Spleen (tissue), 11 donors: Measurements from ENCODE around the gene CHCHD6. TPM values are rescaled to one million over a fixed set of nuclear protein-coding genes. Genes with fewer than 3 reads are reported as not detected.

Experiments
- DNase-seq: peaks from one replicate; pipeline ENCODE4 v3.0.0-alpha.2; 2020
- H3K27ac ChIP-seq, 8 donors: fragments of 200-600 bp; sonication (generic) in 7 of 8; 1 replicate in 4 of 8; 2 replicates in 4 of 8; pipeline versions ENCODE4 v1.5.0 to v1.8.0; 2016 to 2021; ENCODE audit warnings: inconsistent platforms in 4 of 8, mild to moderate bottlenecking in 4 of 8, moderate library complexity in 1 of 8
- H3K27me3 ChIP-seq, 7 donors: fragments of 200-600 bp; sonication (generic) in 6 of 7; replicated peaks in 1 of 7; 1 replicate in 4 of 7; 2 replicates in 3 of 7; pipeline versions ENCODE4 v1.5.0 to v1.8.0; 2016 to 2021; ENCODE audit warnings: inconsistent platforms in 3 of 7, mild to moderate bottlenecking in 1 of 7
- H3K36me3 ChIP-seq, 6 donors: fragments of 200-600 bp; sonication (generic) in 5 of 6; 1 replicate in 4 of 6; 2 replicates in 2 of 6; pipeline versions ENCODE4 v1.5.0 to v1.8.0; 2016 to 2021; ENCODE audit warnings: inconsistent platforms in 2 of 6
- H3K4me1 ChIP-seq, 6 donors: fragments of 200-600 bp; sonication (generic) in 5 of 6; 1 replicate in 3 of 6; 2 replicates in 3 of 6; pipeline versions ENCODE4 v1.5.0 to v1.8.0; 2016 to 2021; ENCODE audit warnings: inconsistent platforms in 3 of 6
- H3K4me3 ChIP-seq, 8 donors: fragments of 200-600 bp; sonication (generic) in 7 of 8; 1 replicate in 4 of 8; 2 replicates in 4 of 8; pipeline versions ENCODE4 v1.5.0 to v1.8.0; 2016 to 2021; ENCODE audit warnings: inconsistent platforms in 4 of 8, mild to moderate bottlenecking in 4 of 8, moderate library complexity in 2 of 8
- H3K9me3 ChIP-seq, 8 donors: fragments of 200-600 bp; sonication (generic) in 7 of 8; 1 replicate in 4 of 8; 2 replicates in 4 of 8; pipeline versions ENCODE4 v1.5.0 to v1.8.0; 2016 to 2021; ENCODE audit warnings: inconsistent platforms in 4 of 8
- POLR2A ChIP-seq, 3 donors: fragments of 450-650 bp; IDR thresholded peaks; one replicate each; pipeline ENCODE4 v1.5.1; 2017; ENCODE audit warnings: antibody characterized with exemption in 3 of 3, mild to moderate bottlenecking in 1 of 3
- POLR2AphosphoS5 ChIP-seq, 3 donors: sonication (generic); formaldehyde crosslinking; IDR thresholded peaks; one replicate each; pipeline ENCODE4 v1.5.1; 2017; ENCODE audit warnings: antibody characterized with exemption in 3 of 3
- WGBS, 5 donors: extraction: QIAGEN DNeasy Blood & Tissue Kit in 3 of 5; methylation state at CpG; one replicate each; pipeline versions ENCODE4 v1.1.5 to v1.1.7; 2013 to 2018; 5-methylcytosine and 5-hydroxymethylcytosine counted together
- intact Hi-C: fragments of 100-400 bp; cut with DNase I; formaldehyde crosslinking; loops from one replicate; pipeline ENCODE4 v1.15.0; 2023; ENCODE audit warnings: low total_unique reads
- polyA plus RNA-seq, 3 donors: library from polyadenylated mRNA; stranded (reverse); fragments of 200-250 nt; gene quantifications; one replicate each; pipeline ENCODE4 v1.2.1, GENCODE V29; 2013
- total RNA-seq, 7 donors: library from RNA; depleted of rRNA in 3 of 7; stranded (reverse); fragments of >200 nt in 3 of 7; fragmentation: NEBNext Ultra II Directional in 4 of 7; extraction: Animal tissue kit (Norgen Biotek cat#: 25700) in 4 of 7; gene quantifications; one replicate each; pipeline versions ENCODE4 v1.1.0 to v1.2.1, GENCODE V29; 2016 to 2021
- TF ChIP-seq, protein P1 (sequence below), 11 experiments: fragments of 200-600 bp in 7 of 11; fragments of 450-650 bp in 4 of 11; sonication (generic) in 4 of 11; IDR thresholded peaks in 8 of 11; conservative IDR thresholded peaks in 3 of 11; 1 replicate in 7 of 11; 2 replicates in 4 of 11; pipeline versions ENCODE4 v1.4.0 to v1.8.0; 2016 to 2021; ENCODE audit warnings: antibody characterized with exemption in 11 of 11, inconsistent platforms in 4 of 11, mild to moderate bottlenecking in 1 of 11
- donor health status: healthy with polysubstance abuse.
- donor health status: DM: no; HTN: no; CAD: no; lungs with moderate emphysema.
- donor health status: DM: no; HTN: no; CAD: no.
- donor health status: Bipolar disorder and iron deficiency.
- donor health status: healthy.
- donor health status: DM: no; HTN: no; CAD: no.
- donor health status: DM: yes; HTN: yes; CAD: no.

Gene CHCHD6
- total and polyA plus RNA-seq, 10 donors, result 6.3 to 39.1 (median 11.8) TPM

DNA sequence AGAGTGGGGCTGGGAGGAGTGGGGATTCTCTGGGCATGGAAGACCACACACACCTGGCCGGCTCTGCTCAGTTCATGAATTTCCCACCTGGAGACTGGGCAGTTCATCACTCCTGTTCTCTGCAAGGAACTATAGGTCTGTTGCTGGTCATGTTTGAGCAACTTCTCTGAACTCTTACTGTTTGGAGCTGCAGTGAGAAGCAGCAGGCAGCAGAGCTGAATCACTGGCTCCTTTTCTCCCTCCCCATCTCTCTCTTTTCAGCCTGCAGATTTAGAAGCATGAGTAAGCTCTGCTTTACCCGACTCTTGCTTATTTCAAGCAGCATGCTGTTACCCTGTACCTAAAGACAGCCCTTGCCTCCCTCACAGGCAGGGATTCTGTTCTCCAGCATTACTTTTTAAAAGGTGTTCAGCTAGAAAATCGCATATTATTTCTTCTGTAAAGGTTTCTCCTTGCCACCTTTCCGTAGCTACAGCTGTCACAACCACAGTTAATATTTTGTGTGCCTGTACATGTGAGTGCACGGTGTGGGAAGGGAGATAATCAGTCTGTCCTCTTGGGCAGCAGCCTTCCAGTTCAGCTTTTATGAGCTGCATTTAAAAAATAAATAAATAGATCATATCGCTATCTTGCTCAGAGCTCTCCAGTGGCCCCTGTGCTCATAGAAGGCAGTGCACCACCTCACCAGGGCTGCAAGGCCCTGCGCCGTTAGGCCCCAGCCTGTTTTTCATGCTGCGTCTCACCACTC is 131.6 kb downstream of the CHCHD6 start:
- DNase-seq, result no peak
- intact Hi-C loops, result no loop called here
- no peaks in the 10 kb centered on the region for H3K27me3 ChIP-seq
- no peaks in the 10 kb centered on the region for H3K4me1 ChIP-seq
- no peak overlapping the region for H3K4me3 ChIP-seq
- no peak overlapping the region for H3K27ac ChIP-seq
- H3K36me3 ChIP-seq, result no peaks in the 10 kb centered on the region
- no peaks in the 10 kb centered on the region for H3K9me3 ChIP-seq
- TF ChIP-seq POLR2AphosphoS5 (IDR thresholded peaks at IDR 0.05), result no peak
- TF ChIP-seq, protein P1, sequence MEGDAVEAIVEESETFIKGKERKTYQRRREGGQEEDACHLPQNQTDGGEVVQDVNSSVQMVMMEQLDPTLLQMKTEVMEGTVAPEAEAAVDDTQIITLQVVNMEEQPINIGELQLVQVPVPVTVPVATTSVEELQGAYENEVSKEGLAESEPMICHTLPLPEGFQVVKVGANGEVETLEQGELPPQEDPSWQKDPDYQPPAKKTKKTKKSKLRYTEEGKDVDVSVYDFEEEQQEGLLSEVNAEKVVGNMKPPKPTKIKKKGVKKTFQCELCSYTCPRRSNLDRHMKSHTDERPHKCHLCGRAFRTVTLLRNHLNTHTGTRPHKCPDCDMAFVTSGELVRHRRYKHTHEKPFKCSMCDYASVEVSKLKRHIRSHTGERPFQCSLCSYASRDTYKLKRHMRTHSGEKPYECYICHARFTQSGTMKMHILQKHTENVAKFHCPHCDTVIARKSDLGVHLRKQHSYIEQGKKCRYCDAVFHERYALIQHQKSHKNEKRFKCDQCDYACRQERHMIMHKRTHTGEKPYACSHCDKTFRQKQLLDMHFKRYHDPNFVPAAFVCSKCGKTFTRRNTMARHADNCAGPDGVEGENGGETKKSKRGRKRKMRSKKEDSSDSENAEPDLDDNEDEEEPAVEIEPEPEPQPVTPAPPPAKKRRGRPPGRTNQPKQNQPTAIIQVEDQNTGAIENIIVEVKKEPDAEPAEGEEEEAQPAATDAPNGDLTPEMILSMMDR (IDR thresholded peaks at IDR 0.05 in 8 of 11, conservative IDR thresholded peaks at IDR 0.05 in 3 of 11), result no peak
- TF ChIP-seq POLR2A (IDR thresholded peaks at IDR 0.05), result no peak
- 91 to 95% (median 92%) methylated on average over 9 of the region's 9 CpGs for WGBS, 5 donors

DNA sequence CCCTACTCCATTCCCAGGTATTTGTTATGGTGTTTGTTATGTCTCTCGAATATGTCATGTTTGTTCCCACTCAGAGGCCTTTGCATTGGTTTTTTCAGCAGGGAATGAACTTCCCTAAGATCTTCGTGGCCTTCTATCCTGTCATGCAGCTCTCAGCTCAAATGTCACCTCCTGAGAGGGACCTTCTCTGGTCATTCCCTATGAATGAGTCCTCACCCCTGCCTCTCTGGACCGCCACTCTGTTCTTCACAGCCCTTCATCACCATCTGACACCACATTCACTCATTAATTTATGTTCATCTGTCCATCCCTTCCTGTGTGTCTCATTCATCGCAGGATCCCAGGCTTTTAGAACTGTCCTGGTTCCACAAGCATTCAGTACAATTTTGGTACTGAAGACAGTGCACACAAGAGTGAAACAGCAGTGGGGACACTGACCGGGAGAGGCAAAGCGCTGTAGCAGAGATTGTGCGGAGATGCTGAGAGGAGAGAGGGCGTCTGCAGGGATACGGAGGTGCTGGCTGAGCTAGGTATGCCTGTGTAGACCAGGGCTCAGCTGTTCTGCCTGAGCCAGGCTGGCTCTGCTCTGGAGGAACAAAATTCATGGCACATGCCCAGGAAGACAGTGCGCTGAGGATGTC is 132.3 kb downstream of the CHCHD6 start:
- no peaks in the 10 kb centered on the region for H3K4me1 ChIP-seq
- no peaks in the 10 kb centered on the region for H3K27me3 ChIP-seq
- no peaks in the 10 kb centered on the region for H3K9me3 ChIP-seq
- no peak overlapping the region for H3K4me3 ChIP-seq
- WGBS, 5 donors, result 86 to 95% (median 94%) methylated on average over 10 of the region's 10 CpGs
- no peak for TF ChIP-seq POLR2A (IDR thresholded peaks at IDR 0.05)
- TF ChIP-seq, protein P1 (IDR thresholded peaks at IDR 0.05 in 8 of 11, conservative IDR thresholded peaks at IDR 0.05 in 3 of 11), result no peak
- TF ChIP-seq POLR2AphosphoS5 (IDR thresholded peaks at IDR 0.05), result no peak
- intact Hi-C loops, result no loop called here
- no peaks in the 10 kb centered on the region for H3K36me3 ChIP-seq
- H3K27ac ChIP-seq, result no peak overlapping the region
- no peak for DNase-seq

DNA sequence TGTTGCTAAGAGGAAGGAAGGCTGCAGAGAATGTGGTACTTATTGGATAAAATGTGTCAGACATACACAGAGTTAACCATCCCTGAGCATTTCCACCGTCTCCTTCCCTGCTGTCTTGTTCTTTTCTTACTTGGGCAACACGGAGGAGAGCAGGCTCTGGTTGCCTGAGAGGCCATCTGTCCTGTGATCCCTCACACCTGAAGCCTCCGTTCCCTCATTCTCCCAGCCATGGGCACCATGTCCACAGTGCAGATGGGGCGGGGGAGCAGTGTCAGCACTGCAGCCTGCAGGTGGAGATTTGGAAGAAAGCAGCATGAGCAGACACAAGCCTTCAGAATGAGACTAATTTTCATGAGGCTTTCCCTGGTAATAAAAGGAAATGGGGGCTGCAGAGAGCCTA is 133.7 kb downstream of the CHCHD6 start:
- Histone ChIP-seq H3K9me3 (no peaks in the 10 kb centered on the region), H3K4me3 (no peak overlapping the region), H3K27ac (no peak overlapping the region), H3K27me3 (no peaks in the 10 kb centered on the region), H3K36me3 (no peaks in the 10 kb centered on the region), H3K4me1 (no peaks in the 10 kb centered on the region)
- intact Hi-C loops, result no loop called here
- TF ChIP-seq, protein P1 (IDR thresholded peaks at IDR 0.05 in 8 of 11, conservative IDR thresholded peaks at IDR 0.05 in 3 of 11), result no peak
- TF ChIP-seq POLR2A (IDR thresholded peaks at IDR 0.05) (no peak), POLR2AphosphoS5 (IDR thresholded peaks at IDR 0.05) (no peak)
- DNase-seq, result no peak
- WGBS, 5 donors, result 91 to 95% (median 91%) methylated on average over 4 of the region's 4 CpGs

DNA sequence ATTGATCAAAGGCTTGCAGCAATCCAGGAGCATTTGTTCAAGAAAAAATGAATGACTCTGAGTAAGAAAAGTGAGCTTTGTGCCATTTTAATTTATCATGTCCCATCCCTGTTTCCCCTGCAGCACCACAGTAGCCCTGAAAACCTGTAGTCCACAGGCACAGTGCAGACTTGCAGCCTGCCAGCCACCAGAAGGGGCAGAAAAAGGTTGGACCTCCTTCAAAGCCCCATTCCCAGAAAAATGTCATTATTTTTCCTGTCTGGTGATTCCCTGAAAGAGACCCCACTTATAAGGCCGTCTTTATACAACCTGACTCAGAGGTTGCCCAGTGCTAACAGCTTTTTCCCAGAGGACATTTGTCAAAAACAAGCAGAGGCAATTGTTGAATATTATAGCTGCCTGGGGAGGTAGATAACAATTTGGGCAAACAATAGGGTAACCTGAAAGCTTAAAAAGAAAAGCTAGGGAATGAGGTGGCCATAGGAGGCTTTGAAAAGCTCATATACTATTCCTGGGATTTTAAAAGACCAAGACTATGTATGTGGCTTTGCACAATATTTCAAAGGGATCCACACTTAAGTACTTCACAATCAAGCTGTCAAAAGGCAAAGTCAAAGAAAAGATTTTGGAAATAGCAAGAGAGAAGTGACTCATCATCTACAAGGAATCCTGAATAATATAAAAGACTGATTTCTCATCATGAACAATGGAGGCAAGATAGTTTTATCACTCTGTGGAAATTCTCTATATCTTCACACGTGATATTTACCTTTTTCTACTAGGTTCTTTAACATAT is 142.1 kb downstream of the CHCHD6 start:
- H3K27me3 ChIP-seq, result no peaks in the 10 kb centered on the region
- H3K4me3 ChIP-seq, result no peak overlapping the region
- no peak overlapping the region for H3K27ac ChIP-seq
- no peak for DNase-seq
- H3K9me3 ChIP-seq, result no peaks in the 10 kb centered on the region
- H3K36me3 ChIP-seq, result no peaks in the 10 kb centered on the region
- intact Hi-C loops, result no loop called here
- WGBS, 5 donors, result 77 to 94% (median 85%) methylated on average over 2 of the region's 2 CpGs
- TF ChIP-seq POLR2A (IDR thresholded peaks at IDR 0.05) (no peak), POLR2AphosphoS5 (IDR thresholded peaks at IDR 0.05) (no peak)
- TF ChIP-seq, protein P1 (IDR thresholded peaks at IDR 0.05 in 8 of 11, conservative IDR thresholded peaks at IDR 0.05 in 3 of 11), result no peak
- H3K4me1 ChIP-seq, result no peaks in the 10 kb centered on the region
